HG02943 (cell line): Measurements from ENCODE around the gene SIPA1.
"Not testable (repeated sequence)": the region's sequence is repeated elsewhere in the genome, so short reads cannot be mapped to it uniquely, and the experiment has no call there.

ENCODE experiments used
- ATAC-seq: cut with Tn5 transposase; IDR thresholded peaks from one replicate; pipeline ENCODE4 v1.9.1; 2021; ENCODE audit warnings: mild to moderate bottlenecking, low read depth, moderate library complexity; ENCODE audit not compliant: unreplicated experiment

Gene SIPA1

GRCh38 chr11:65654375-65655349 is 16.8 kb downstream of the SIPA1 start:
- no peak for ATAC-seq

DNA sequence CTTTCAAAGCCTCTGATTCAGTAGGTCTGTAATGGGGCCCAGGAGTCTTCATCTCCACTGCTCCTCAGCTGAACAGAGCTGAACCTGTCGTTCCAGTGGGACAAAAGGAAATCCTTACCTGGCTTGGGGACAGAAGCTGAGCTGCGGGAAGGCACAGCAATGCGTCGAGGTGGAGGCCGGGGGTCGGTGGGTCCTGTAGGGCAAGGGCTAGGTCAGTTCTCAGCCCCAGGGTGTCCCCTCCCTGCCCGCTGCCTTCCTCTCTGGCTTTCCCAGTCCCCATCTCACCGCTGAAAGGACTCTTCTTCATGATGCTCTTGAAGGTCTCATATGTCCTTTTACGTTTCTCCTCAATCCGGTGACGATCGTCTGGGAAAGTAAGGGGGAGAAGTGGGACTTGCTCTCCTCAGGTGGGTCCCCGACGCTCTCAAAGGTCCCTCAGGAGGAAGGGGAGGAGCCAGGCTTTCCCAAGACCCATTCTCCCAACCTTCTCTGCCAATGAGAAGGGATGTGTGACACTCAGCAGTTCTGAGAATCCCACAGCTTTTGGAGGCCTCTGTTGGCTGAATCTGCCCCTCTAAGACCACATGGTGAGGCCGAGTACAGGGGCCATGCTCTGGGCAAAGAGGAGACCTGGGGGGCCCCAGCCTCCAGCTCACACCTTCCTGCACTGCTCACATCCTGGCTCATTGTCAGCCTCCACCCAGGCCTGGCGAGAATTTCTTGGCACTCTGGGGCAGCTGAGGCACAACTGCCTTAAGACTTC is 17.9 kb downstream of the SIPA1 start:
- ATAC-seq = no peak

DNA sequence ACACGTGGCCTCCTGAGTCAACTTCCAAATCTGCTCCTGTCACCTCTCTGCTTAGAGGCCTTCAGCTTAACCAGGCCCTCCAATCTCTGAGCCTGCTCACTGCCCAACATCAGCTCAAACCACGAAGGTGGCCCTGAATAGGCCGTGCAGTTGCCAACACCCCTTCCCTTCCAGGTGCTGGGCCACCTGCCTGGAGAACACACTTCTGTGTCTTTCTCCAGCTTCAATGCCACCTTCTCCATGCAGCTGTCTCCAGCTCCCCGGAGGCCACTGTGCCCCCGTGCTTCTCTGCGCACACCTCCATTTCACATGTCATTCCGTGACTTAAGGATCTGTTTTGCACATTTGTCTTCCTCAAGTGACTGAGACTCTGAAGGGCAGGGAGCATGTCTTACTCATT is 19.5 kb downstream of the SIPA1 start:
- ATAC-seq = no peak

- no peak for ATAC-seq
Measured at GRCh38 chr11:65658174-65659021, 20.5 kb downstream of the SIPA1 start.

- no peak for ATAC-seq
Measured at GRCh38 chr11:65660038-65660437, 22.1 kb downstream of the SIPA1 start.

GRCh38 chr11:65660908-65661307 is 23.0 kb downstream of the SIPA1 start:
- ATAC-seq = not testable (repeated sequence)

DNA sequence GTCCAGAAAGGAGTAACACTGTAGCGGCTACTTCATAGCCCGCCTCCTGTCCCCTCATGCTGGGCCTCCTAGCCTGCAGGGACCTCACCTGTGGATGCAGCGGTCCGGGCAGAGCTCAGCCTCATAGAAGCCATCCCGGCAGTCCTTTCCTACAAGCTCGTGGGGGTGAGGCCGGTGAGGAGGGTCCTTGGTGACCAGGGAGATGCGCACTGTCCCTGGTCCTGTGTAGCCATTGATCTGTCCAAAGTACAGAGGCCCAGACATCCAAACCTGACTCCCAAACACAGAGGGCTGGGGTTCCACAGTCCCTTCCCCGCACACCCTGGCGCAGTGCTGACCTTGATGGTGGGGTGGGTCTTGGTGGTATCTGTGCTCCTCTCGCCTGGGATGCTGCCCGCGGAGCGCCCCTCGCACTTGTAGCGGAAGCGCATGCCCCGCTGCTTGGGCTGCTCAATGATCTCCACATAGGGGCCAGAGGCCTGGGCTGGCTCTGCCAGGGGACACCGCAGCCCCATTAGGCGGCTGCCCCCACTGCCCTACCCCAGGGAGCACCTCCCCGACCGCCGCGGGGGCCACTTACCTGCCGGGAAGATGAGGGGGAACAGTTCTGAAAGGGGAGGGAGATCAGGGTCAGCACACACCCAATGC is 23.8 kb downstream of the SIPA1 start:
- ATAC-seq = no peak

DNA sequence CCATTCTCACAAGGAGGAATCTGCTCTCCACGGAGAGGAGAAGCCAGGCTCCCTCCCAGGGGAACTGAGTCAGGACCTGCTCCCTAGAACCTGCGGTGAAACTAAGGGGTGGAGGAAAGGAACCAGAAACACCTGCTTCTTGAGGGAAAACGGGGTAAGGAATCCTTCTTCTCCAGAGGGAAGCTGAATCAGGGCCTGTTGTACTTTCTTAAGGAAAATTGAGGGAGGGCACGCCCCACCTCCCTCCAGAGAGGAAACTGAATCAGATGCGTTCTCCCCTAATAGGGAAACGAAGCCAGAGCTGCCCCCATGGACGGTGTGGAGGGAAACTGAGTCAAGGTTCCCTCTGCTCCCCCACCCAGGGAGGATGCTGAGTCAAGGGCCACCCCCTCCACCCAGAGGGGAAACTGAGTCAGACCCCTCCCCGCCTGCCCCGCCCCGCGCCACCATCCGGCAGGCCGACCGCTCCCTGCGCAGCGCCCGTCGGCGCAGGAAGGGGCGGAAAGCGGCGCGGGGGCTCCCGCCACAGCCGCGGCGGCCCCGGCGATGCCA is 24.4 kb downstream of the SIPA1 start:
- no peak for ATAC-seq

- peak; percentile 68 for ATAC-seq
Measured at GRCh38 chr11:65662799-65663638, 25.1 kb downstream of the SIPA1 start, which contains the start of gene RELA. RELA (minus strand) TSS chr11:65662916; CDS start chr11:65662832, 84 bp downstream.

DNA sequence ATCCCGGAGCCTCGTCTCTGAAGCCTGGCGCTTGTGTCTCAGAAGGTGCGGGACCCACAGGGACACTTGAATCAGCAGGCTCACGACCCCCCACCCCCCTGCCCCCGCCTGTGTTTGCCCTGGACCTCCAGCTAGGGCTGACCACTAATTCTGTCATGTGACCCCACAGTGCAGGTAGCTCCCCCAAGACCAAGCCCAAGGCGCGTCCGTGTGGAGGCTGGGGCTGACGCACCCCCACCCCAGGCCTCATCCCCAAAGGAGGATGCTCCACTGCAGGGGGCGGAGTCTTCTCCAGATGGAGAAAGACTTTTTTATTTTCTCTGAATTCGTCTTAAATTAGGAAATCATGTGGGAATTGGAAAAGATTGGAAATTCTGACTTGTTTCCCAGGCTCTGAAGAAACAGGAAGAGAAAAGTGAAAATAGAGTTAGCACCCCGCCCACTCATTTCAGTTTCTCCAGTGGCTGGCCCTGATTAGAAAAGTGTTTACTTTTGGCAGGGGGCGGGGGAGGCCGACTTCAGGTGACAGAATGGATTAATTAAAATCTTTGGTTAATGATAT is 25.8 kb downstream of the SIPA1 start:
- ATAC-seq = no peak

DNA sequence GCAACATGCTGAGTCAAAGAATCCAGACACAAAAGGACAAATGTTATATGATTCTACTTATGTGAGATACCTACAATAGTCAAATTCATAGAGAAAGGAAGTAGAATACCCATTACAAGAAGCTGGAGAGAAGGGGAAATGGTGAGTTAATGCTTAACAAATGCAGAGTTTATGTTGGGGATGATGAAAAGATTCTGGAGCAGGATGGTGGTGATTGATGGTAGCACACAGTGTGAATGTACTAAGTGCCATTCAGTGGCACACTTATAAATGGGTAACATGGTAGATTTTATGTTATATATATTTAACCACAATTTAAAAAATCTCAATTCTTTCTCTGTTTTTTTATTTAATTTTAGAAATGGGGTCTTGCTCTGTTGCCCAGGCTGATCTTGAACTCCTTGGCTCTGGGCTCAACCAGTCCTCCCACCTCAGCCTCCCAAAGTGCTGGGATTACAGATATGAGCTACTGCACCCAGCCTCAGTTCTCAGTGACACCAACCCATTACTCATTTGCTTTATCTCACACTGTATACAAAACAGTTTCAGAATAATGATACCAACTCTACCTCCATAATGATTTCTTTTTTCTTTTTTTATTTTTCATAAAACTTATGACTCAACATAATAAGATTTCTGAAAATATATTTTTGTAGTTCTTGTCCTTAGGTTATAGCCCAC is 34.4 kb downstream of the SIPA1 start:
- no peak for ATAC-seq

GRCh38 chr11:65672982-65673381 is 35.1 kb downstream of the SIPA1 start:
- ATAC-seq = no peak

GRCh38 chr11:65680192-65680743 is 42.4 kb downstream of the SIPA1 start:
- no peak for ATAC-seq

DNA sequence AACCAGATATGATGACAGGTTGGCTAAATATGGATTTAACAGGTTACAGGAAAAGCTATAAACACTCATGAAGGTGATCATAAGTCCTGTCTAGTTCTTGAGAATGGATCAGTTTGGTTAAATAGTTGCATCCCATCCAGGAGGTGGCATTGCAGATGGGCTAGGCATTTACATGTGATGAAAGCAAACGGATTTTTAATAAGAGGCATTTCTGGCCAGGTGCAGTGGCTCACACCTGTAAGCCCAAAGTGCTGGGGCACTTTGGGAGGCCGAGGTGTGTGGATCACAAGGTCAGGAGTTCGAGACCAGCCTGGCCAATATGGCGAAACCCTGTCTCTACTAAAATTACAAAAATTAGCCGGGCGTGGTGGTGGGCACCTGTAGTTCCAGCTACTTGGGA is 45.6 kb downstream of the SIPA1 start:
- not testable (repeated sequence) for ATAC-seq

GRCh38 chr11:65685981-65686380 is 48.1 kb downstream of the SIPA1 start:
- no peak for ATAC-seq

- not testable (repeated sequence) for ATAC-seq
Measured at GRCh38 chr11:65691847-65692246, 53.9 kb downstream of the SIPA1 start.

DNA sequence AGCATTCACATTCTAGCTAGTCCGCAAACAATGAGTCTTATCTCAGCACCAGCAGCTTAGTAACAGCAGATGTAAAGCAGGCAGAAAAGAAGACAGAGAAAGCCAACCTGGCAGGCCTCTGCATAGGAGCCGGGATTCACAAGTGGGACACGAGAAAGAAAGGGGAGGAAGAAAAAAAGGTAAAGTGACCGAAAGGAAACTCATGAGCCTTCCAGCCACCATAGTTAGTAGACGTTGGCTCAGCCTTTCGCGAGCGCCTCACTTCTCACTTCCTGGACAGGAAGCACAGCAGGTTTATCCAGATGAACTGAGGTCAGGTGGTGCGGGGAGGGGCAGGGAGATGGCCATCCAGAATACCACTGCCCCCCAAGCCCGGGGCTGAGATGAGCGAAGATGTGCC is 54.5 kb downstream of the SIPA1 start:
- ATAC-seq = no peak
